Muscle layer of duodenum (tissue), 2 donors: ENCODE measurements around the gene ARHGEF6.

Experiments
- H3K27ac ChIP-seq: one replicate; pipeline ENCODE4 v1.7.0; 2013; ENCODE audit warnings: mild to moderate bottlenecking, low read length
- H3K27me3 ChIP-seq: one replicate; pipeline ENCODE4 v1.7.0; 2013; ENCODE audit warnings: low read depth, mild to moderate bottlenecking, control low read depth, low read length
- H3K36me3 ChIP-seq, 2 donors: one replicate each; pipeline ENCODE4 v1.7.0; 2013; ENCODE audit warnings: low read length in 2 of 2, control low read depth in 1 of 2, mild to moderate bottlenecking in 1 of 2; ENCODE audit not compliant: insufficient read depth in 2 of 2, control insufficient read depth in 1 of 2
- H3K4me1 ChIP-seq, 2 donors: one replicate each; pipeline ENCODE4 v1.7.0; 2013; ENCODE audit warnings: low read length in 2 of 2, mild to moderate bottlenecking in 2 of 2, control low read depth in 1 of 2, moderate library complexity in 1 of 2; ENCODE audit not compliant: insufficient read depth in 2 of 2, control insufficient read depth in 1 of 2
- H3K4me3 ChIP-seq, 2 donors: one replicate each; pipeline ENCODE4 v1.7.0; 2013; ENCODE audit warnings: low read length in 2 of 2, low read depth in 1 of 2, mild to moderate bottlenecking in 1 of 2
- H3K9me3 ChIP-seq, 2 donors: one replicate each; pipeline ENCODE4 v1.7.0; 2013; ENCODE audit warnings: low read length in 2 of 2, control low read depth in 1 of 2, mild to moderate bottlenecking in 1 of 2; ENCODE audit not compliant: control insufficient read depth in 1 of 2
- donor health status: healthy.

ARHGEF6 gene

GRCh38 chrX:136616987-136617685, 163.6 kb downstream of the ARHGEF6 start:
- no peaks in the 10 kb centered on the region for H3K9me3 ChIP-seq
- H3K4me1 ChIP-seq, result no peaks in the 10 kb centered on the region
- H3K4me3 ChIP-seq, result no peak overlapping the region
- H3K36me3 ChIP-seq, result no peaks in the 10 kb centered on the region
- no peaks in the 10 kb centered on the region for H3K27me3 ChIP-seq
- no peak overlapping the region for H3K27ac ChIP-seq
